ENCODE measurements around the gene ABCC4. TPM values are rescaled to one million over a fixed set of nuclear protein-coding genes. Genes with fewer than 3 reads are reported as not detected.

The ABCC4 gene
- total RNA-seq, 4 donors from 2014 or later: 5.1 to 51.2 (median 14.6) TPM

DNA sequence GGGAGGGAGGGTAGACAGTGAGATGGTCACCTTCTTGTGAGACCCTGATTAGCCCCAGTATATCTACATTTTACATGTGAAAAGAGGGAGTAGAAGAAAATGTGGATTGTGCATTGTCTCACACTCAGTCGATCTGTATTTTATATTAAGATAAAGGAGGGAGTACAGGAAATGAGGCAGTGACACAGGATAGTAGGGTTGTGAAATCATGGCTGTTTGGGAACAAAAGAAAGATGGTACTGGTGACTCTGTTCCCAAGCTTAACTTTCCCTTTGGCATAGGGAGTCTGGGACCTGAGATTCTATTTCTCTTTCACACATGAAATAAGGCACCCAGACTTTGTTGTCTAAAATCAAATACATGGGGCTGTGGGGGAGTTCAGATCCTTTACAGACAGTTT lies 194.7 kb downstream of the ABCC4 start:
- Histone ChIP-seq H3K27me3 (no peaks in the 10 kb centered on the region), H3K36me3 (peaks cover 3% of the 10 kb centered on the region), H3K9me3 (no peaks in the 10 kb centered on the region), H3K4me1 (peaks cover 2% of the 10 kb centered on the region), H3K27ac (no peak overlapping the region), H3K4me3 (no peak overlapping the region)
- 75% methylated on average over 1 of the region's 1 CpG for WGBS
- DNase-seq (ENCODE audit: low spot score in 2 of 2): no peak
- TF ChIP-seq POLR2A (IDR thresholded peaks at IDR 0.05): no peak
- TF ChIP-seq POLR2AphosphoS5 (IDR thresholded peaks at IDR 0.05): no peak
- no peak for TF ChIP-seq EP300 (IDR thresholded peaks at IDR 0.05)
- TF ChIP-seq, protein P1, sequence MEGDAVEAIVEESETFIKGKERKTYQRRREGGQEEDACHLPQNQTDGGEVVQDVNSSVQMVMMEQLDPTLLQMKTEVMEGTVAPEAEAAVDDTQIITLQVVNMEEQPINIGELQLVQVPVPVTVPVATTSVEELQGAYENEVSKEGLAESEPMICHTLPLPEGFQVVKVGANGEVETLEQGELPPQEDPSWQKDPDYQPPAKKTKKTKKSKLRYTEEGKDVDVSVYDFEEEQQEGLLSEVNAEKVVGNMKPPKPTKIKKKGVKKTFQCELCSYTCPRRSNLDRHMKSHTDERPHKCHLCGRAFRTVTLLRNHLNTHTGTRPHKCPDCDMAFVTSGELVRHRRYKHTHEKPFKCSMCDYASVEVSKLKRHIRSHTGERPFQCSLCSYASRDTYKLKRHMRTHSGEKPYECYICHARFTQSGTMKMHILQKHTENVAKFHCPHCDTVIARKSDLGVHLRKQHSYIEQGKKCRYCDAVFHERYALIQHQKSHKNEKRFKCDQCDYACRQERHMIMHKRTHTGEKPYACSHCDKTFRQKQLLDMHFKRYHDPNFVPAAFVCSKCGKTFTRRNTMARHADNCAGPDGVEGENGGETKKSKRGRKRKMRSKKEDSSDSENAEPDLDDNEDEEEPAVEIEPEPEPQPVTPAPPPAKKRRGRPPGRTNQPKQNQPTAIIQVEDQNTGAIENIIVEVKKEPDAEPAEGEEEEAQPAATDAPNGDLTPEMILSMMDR (IDR thresholded peaks at IDR 0.05): no peak

DNA sequence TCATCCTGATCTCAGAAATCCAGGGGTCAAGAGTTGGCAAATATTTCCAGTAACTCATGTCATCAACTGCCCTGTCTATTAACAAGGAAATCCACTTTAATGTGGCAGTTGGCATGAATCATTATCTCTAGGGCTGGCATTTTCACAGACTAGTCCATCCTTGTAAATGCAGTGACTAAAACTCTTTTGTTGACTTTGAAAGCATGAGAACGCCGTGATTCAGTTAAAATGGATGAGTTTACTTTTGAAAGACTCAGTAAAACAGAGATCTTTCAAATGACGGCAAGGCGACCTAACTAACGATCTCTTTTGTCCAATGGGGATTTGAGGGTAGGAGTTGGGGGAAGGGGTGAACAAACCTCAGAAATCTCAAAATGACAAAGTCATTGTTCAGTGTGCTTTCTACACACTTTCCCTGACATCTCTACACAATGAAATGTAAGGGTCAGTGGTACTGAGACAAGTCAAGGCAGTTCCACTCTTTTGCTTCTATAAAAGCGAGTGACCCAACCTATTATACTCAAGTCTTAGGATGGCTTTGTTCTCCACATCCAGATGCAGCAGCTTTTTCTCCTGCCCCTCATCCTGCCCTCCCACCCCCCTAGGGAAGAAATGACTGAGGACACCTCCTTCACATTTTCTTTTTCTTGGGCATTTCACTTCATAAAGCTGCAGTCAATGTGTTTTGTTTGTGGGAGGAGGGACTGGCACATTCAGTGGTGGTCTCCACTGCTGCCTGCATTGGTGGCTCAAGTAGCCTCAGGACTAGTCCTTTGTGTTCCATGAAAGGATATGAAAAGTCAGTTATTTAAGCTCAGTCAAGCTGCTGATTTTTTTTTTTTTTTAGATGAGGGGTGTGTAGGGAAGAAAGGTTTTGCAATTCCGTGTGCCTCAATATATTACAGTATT lies 200.5 kb downstream of the ABCC4 start:
- WGBS: 89% methylated on average over 7 of the region's 7 CpGs
- Histone ChIP-seq H3K27ac (no peak overlapping the region), H3K36me3 (peaks cover 3% of the 10 kb centered on the region), H3K27me3 (no peaks in the 10 kb centered on the region), H3K4me1 (no peaks in the 10 kb centered on the region), H3K4me3 (no peak overlapping the region), H3K9me3 (no peaks in the 10 kb centered on the region)
- DNase-seq (ENCODE audit: low spot score in 2 of 2): no peak
- TF ChIP-seq POLR2A (IDR thresholded peaks at IDR 0.05): no peak
- no peak for TF ChIP-seq POLR2AphosphoS5 (IDR thresholded peaks at IDR 0.05)
- TF ChIP-seq, protein P1 (IDR thresholded peaks at IDR 0.05): no peak
- no peak for TF ChIP-seq EP300 (IDR thresholded peaks at IDR 0.05)

DNA sequence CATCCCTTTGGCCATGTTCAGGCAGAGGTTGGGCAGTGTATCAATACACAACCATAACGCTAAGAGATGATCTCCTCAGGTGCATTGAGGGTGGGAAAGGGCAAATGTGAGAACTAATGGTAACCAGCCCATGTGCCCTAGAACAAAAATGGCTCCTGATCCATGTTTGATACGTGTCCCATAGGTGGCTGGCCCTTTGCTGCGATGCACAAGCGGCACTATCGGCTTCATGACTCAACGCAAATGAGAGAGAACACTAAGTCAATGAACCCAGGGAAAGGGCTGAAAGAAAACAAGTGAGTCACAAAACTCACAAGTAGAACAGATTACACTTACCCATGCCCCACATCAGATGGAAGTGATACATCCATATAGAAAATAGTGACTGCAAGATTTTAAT lies 201.7 kb downstream of the ABCC4 start:
- 98% methylated on average over 6 of the region's 6 CpGs for WGBS
- no peak for DNase-seq (ENCODE audit: low spot score in 2 of 2)
- Histone ChIP-seq H3K27me3 (no peaks in the 10 kb centered on the region), H3K4me1 (no peaks in the 10 kb centered on the region), H3K9me3 (no peaks in the 10 kb centered on the region), H3K27ac (no peak overlapping the region), H3K4me3 (no peak overlapping the region), H3K36me3 (peaks cover 2% of the 10 kb centered on the region)
- TF ChIP-seq POLR2AphosphoS5 (IDR thresholded peaks at IDR 0.05): no peak
- no peak for TF ChIP-seq POLR2A (IDR thresholded peaks at IDR 0.05)
- TF ChIP-seq EP300 (IDR thresholded peaks at IDR 0.05): no peak
- TF ChIP-seq, protein P1 (IDR thresholded peaks at IDR 0.05): no peak

DNA sequence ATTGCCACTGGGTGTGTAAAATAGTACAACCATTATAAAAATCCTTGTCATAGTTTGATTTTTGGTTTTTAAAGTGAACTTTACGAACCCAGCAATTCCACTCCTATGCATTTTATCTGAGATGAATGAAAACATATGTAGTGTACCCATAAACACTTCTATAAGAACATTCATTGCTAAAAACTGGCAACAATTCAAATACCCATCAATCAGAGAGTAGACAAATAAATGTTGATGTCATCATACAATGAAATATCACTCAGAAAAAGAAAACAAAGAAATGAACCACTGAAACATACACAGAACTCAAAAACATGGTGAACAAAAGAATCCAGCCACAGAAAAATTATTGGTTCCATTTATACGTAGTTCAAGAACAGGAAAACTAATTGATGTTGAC lies 202.3 kb downstream of the ABCC4 start:
- WGBS: 76% methylated on average over 2 of the region's 2 CpGs
- DNase-seq (ENCODE audit: low spot score in 2 of 2): no peak
- no peak for TF ChIP-seq POLR2A (IDR thresholded peaks at IDR 0.05)
- no peak for TF ChIP-seq EP300 (IDR thresholded peaks at IDR 0.05)
- TF ChIP-seq POLR2AphosphoS5 (IDR thresholded peaks at IDR 0.05): no peak
- TF ChIP-seq, protein P1 (IDR thresholded peaks at IDR 0.05): no peak
- Histone ChIP-seq H3K4me3 (no peak overlapping the region), H3K4me1 (no peaks in the 10 kb centered on the region), H3K27me3 (no peaks in the 10 kb centered on the region), H3K36me3 (no peaks in the 10 kb centered on the region), H3K27ac (no peak overlapping the region), H3K9me3 (no peaks in the 10 kb centered on the region)

DNA sequence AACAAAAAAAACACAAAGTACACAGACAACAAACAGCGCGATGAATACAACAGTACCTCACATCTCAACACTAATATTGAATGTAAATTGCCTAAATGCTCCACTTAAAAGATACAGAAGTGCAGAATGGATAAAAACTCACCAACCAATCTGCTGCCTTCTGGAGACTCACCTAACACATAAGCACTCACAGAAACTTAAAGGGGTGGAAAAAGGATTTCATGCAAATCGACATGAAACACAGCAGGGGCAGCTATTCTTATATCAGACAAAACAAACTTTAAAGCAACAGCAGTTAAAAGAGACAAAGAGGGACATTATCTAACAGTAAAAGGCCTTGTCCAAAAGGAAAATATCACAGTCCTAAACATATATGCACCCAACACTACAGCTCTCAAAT lies 209.5 kb downstream of the ABCC4 start:
- Histone ChIP-seq H3K27me3 (no peaks in the 10 kb centered on the region), H3K36me3 (no peaks in the 10 kb centered on the region), H3K27ac (no peak overlapping the region), H3K4me1 (no peaks in the 10 kb centered on the region), H3K4me3 (no peak overlapping the region), H3K9me3 (no peaks in the 10 kb centered on the region)
- TF ChIP-seq, protein P1 (IDR thresholded peaks at IDR 0.05): no peak
- TF ChIP-seq POLR2AphosphoS5 (IDR thresholded peaks at IDR 0.05) (no peak), POLR2A (IDR thresholded peaks at IDR 0.05) (no peak), EP300 (IDR thresholded peaks at IDR 0.05) (no peak)
- DNase-seq (ENCODE audit: low spot score in 2 of 2): no peak
- 92% methylated on average over 3 of the region's 3 CpGs for WGBS

All from suprapubic skin (tissue), 4 donors.